Measurements from ENCODE around the gene KLF15. TPM values are rescaled to one million over a fixed set of nuclear protein-coding genes. Genes with fewer than 3 reads are reported as not detected.

KLF15 gene
- total and polyA plus RNA-seq, 12 donors, result 13.5 to 61.3 (median 29.2) TPM

GRCh38 chr3:126395846-126396513 lies 38.8 kb upstream of the KLF15 start:
- 92 to 94% methylated on average over 6 of the region's 6 CpGs for WGBS, 2 donors
- no peak for TF ChIP-seq CTCF (IDR thresholded peaks at IDR 0.05)
- Histone ChIP-seq H3K4me1 (peaks cover 0 to 9% (median 3%) of the 10 kb centered on the region in 9 donors), H3K4me3 (no peak overlapping the region), H3K27ac (no peak overlapping the region), H3K27me3 (peaks cover 0 to 42% (median 14%) of the 10 kb centered on the region in 7 donors), H3K9me3 (peaks cover 0 to 6% (median 0%) of the 10 kb centered on the region in 11 donors), H3K36me3 (no peaks in the 10 kb centered on the region)
- intact Hi-C loops (cut with DNase I), result loop anchor here in 1 of 10 donors (10.0 kb wide), 1 partner anchor 69 kb away; no protein-coding TSS in a partner anchor
- DNase-seq (no peak), ATAC-seq (no peak)

GRCh38 chr3:126394977-126395321 lies 37.7 kb upstream of the KLF15 start:
- DNase-seq (no peak), ATAC-seq (peak in 2 of 8 donors; percentile 21 to 27)
- Histone ChIP-seq H3K36me3 (no peaks in the 10 kb centered on the region), H3K27me3 (peaks cover 0 to 42% (median 14%) of the 10 kb centered on the region in 7 donors), H3K9me3 (peaks cover 0 to 6% (median 0%) of the 10 kb centered on the region in 11 donors), H3K4me3 (peak overlapping the region in 9 of 10 donors; percentile 14 to 43 (median 34)), H3K4me1 (peaks cover 0 to 9% (median 3%) of the 10 kb centered on the region in 9 donors), H3K27ac (no peak overlapping the region)
- 7 to 9% methylated on average over 30 of the region's 30 CpGs for WGBS, 2 donors
- no peak for TF ChIP-seq CTCF (IDR thresholded peaks at IDR 0.05)
- intact Hi-C loops (cut with DNase I), result loop anchor here in 4 of 10 donors (5.0 to 10.0 kb wide), 4 partner anchors 70 to 263 kb away; no protein-coding TSS in a partner anchor

- Histone ChIP-seq H3K36me3 (no peaks in the 10 kb centered on the region), H3K9me3 (peaks cover 0 to 6% (median 0%) of the 10 kb centered on the region in 11 donors), H3K4me1 (peaks cover 0 to 13% (median 3%) of the 10 kb centered on the region in 9 donors), H3K4me3 (peak within 1 kb of the TSS in 9 of 10 donors; percentile 14 to 43 (median 34)), H3K27ac (no peak within 1 kb of the TSS), H3K27me3 (peaks cover 0 to 42% (median 14%) of the 10 kb centered on the region in 7 donors)
- no peak for TF ChIP-seq CTCF (IDR thresholded peaks at IDR 0.05)
- peak; percentile 4 to 81 (median 62) for ATAC-seq
- 30 to 33% methylated on average over 42 to 43 of the region's 43 CpGs for WGBS, 2 donors
- intact Hi-C loops (cut with DNase I), result loop anchor here in 4 of 10 donors (5.0 to 10.0 kb wide), 4 partner anchors 70 to 262 kb away; no protein-coding TSS in a partner anchor
- DNase-seq, result peak; percentile 25 to 41
Observed at GRCh38 chr3:126394179-126394976, 37.2 kb upstream of the KLF15 start, which contains the start of gene CFAP100. Gene CFAP100, plus strand, starts transcription at chr3:126394909. Its CDS starts 1,092 bp downstream, at chr3:126396001.

GRCh38 chr3:126393563-126393962 lies 36.4 kb upstream of the KLF15 start:
- no peak for DNase-seq
- Histone ChIP-seq H3K9me3 (no peaks in the 10 kb centered on the region), H3K4me3 (no peak overlapping the region), H3K36me3 (no peaks in the 10 kb centered on the region), H3K27me3 (peaks cover 0 to 42% (median 14%) of the 10 kb centered on the region in 7 donors), H3K27ac (no peak overlapping the region), H3K4me1 (peaks cover 0 to 19% (median 9%) of the 10 kb centered on the region in 9 donors)
- WGBS, 2 donors, result 84 to 87% methylated on average over 4 of the region's 4 CpGs
- TF ChIP-seq CTCF (IDR thresholded peaks at IDR 0.05), result no peak
- no peak for ATAC-seq
- intact Hi-C loops (cut with DNase I), result loop anchor here in 4 of 10 donors (5.0 to 10.0 kb wide), 4 partner anchors 71 to 261 kb away; no protein-coding TSS in a partner anchor

All from heart right ventricle (tissue), 16 donors.